Measurements from ENCODE around the gene RIMS4. TPM values are rescaled to one million over a fixed set of nuclear protein-coding genes. Genes with fewer than 3 reads are reported as not detected.

RIMS4 gene
- total and polyA plus RNA-seq, 2 of the 13 experiments (the other 11 are each of a cell fraction or from before 2014, with no cell fraction given) = 0.01 to 0.07 TPM

DNA sequence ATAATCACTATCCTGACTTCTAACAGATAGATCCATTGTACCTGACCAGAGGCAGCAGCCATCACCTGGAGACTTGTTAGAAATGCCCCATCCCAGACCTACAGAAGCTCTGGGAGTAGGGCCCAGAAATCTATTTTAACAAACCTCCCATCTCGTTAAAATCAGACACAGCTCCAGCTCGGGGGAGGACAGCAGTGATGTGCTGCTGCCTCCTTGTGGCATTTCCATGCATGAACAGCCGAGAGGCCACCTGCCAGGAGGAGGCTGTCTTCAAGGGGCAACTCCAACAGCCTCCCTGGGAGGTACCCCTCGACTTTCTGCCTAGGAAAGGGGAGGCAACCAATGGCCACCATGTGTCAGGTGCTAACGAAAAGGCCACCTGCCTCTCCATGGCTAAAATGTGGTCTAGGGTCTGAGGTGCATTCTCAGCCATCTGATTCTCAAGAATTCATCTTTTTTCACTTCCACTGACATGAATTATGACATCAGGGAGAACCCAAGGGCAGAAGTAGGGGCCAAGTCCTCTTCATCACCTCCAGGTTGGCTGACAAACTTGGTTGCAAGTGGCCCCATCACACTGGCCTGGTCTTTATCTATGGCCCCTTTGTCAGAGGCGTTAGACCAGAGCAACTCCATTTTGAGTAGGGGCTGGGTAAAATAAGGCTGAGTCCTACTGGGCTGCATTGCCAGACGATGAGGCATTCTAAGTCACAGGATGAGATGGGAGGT, 76.8 kb downstream of the RIMS4 start (continued):
- TF ChIP-seq, protein P1, sequence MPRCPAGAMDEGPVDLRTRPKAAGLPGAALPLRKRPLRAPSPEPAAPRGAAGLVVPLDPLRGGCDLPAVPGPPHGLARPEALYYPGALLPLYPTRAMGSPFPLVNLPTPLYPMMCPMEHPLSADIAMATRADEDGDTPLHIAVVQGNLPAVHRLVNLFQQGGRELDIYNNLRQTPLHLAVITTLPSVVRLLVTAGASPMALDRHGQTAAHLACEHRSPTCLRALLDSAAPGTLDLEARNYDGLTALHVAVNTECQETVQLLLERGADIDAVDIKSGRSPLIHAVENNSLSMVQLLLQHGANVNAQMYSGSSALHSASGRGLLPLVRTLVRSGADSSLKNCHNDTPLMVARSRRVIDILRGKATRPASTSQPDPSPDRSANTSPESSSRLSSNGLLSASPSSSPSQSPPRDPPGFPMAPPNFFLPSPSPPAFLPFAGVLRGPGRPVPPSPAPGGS (CRISPR knock-in tag; IDR thresholded peaks at IDR 0.05) = no peak
- no peak for TF ChIP-seq ZNF274 (CRISPR knock-in tag; IDR thresholded peaks at IDR 0.05)
- no peak for TF ChIP-seq ZNF292 (CRISPR knock-in tag; IDR thresholded peaks at IDR 0.05; ENCODE audit: borderline replicate concordance, low read depth)
- no peak for TF ChIP-seq BRF2 (CRISPR knock-in tag; IDR thresholded peaks at IDR 0.05)
- TF ChIP-seq XRCC5 (optimal IDR thresholded peaks at IDR 0.05; ENCODE audit: low read length) = peak; percentile 85
- TF ChIP-seq ZNF709 (CRISPR knock-in tag; IDR thresholded peaks at IDR 0.05) = 0 out of 2 replicates have a peak, but pooled peaks have one; percentile 27
- TF ChIP-seq RBM22 (optimal IDR thresholded peaks at IDR 0.05; ENCODE audit: low read length) = no peak
- no peak for TF ChIP-seq ZNF563 (CRISPR knock-in tag; IDR thresholded peaks at IDR 0.05)
- 0 out of 2 replicates have a peak, but pooled peaks have one; percentile 9 for TF ChIP-seq ETV5 (CRISPR knock-in tag; IDR thresholded peaks at IDR 0.05; ENCODE audit: borderline replicate concordance)
- TF ChIP-seq TEAD3 (CRISPR knock-in tag; optimal IDR thresholded peaks at IDR 0.05; ENCODE audit: borderline replicate concordance) = peak; percentile 51
- peak; percentile 41; the same call in 1 of the 2 replicates for TF ChIP-seq THAP9 (CRISPR knock-in tag; IDR thresholded peaks at IDR 0.05; ENCODE audit: borderline replicate concordance)
- TF ChIP-seq ZBTB7A (CRISPR knock-in tag; IDR thresholded peaks at IDR 0.05) = no peak
- TF ChIP-seq ZNF891 (CRISPR knock-in tag; IDR thresholded peaks at IDR 0.05) = no peak
- TF ChIP-seq ZNF143 (CRISPR knock-in tag; IDR thresholded peaks at IDR 0.05) = 0 out of 2 replicates have a peak, but pooled peaks have one; percentile 15
- no peak for TF ChIP-seq ZUFSP (CRISPR knock-in tag; IDR thresholded peaks at IDR 0.05; ENCODE audit: borderline replicate concordance)
- TF ChIP-seq, protein P2, sequence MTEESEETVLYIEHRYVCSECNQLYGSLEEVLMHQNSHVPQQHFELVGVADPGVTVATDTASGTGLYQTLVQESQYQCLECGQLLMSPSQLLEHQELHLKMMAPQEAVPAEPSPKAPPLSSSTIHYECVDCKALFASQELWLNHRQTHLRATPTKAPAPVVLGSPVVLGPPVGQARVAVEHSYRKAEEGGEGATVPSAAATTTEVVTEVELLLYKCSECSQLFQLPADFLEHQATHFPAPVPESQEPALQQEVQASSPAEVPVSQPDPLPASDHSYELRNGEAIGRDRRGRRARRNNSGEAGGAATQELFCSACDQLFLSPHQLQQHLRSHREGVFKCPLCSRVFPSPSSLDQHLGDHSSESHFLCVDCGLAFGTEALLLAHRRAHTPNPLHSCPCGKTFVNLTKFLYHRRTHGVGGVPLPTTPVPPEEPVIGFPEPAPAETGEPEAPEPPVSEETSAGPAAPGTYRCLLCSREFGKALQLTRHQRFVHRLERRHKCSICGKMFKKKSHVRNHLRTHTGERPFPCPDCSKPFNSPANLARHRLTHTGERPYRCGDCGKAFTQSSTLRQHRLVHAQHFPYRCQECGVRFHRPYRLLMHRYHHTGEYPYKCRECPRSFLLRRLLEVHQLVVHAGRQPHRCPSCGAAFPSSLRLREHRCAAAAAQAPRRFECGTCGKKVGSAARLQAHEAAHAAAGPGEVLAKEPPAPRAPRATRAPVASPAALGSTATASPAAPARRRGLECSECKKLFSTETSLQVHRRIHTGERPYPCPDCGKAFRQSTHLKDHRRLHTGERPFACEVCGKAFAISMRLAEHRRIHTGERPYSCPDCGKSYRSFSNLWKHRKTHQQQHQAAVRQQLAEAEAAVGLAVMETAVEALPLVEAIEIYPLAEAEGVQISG (CRISPR knock-in tag; IDR thresholded peaks at IDR 0.05) = peak; percentile 48; the same call in 1 of the 2 replicates
- no peak for TF ChIP-seq NR2F2 (IDR thresholded peaks at IDR 0.05; ENCODE audit: borderline replicate concordance, low read depth)
